Activated T-cell treated with anti-CD3 and anti-CD28 coated beads, Interleukin-2, amount 50 U/mL, for 24 hours (primary cell): Measurements from ENCODE around the gene NAA40.

Source experiments
- DNase-seq: peaks from one replicate; pipeline ENCODE4 v3.0.0-alpha.2; 2020
- H3K27ac Mint-ChIP-seq: 2 replicates; pipeline ENCODE4 v1.8.0; 2020; ENCODE audit warnings: mild to moderate bottlenecking, mixed read lengths
- H3K27me3 Mint-ChIP-seq: 2 replicates; pipeline ENCODE4 v1.8.0; 2020; ENCODE audit warnings: mixed read lengths
- H3K36me3 Mint-ChIP-seq: 2 replicates; pipeline ENCODE4 v1.8.0; 2020; ENCODE audit warnings: low read depth, mixed read lengths
- H3K4me1 Mint-ChIP-seq: 2 replicates; pipeline ENCODE4 v1.8.0; 2020; ENCODE audit warnings: low read depth, mixed read lengths
- H3K4me3 Mint-ChIP-seq: 2 replicates; pipeline ENCODE4 v1.8.0; 2020; ENCODE audit warnings: mild to moderate bottlenecking, moderate library complexity, mixed read lengths
- H3K9me3 Mint-ChIP-seq: 2 replicates; pipeline ENCODE4 v1.8.0; 2020; ENCODE audit warnings: mixed read lengths

Gene NAA40

GRCh38 chr11:63907808-63908530, 30.8 kb upstream of the NAA40 start:
- no peak overlapping the region for H3K4me3 Mint-ChIP-seq
- H3K4me1 Mint-ChIP-seq, result no peaks in the 10 kb centered on the region
- no peak overlapping the region for H3K27ac Mint-ChIP-seq
- H3K9me3 Mint-ChIP-seq, result no peaks in the 10 kb centered on the region
- H3K27me3 Mint-ChIP-seq, result no peaks in the 10 kb centered on the region
- no peak for DNase-seq
- peaks cover 64% of the 10 kb centered on the region for H3K36me3 Mint-ChIP-seq

- no peaks in the 10 kb centered on the region for H3K4me1 Mint-ChIP-seq
- no peak for DNase-seq
- peaks cover 56% of the 10 kb centered on the region for H3K36me3 Mint-ChIP-seq
- no peak overlapping the region for H3K4me3 Mint-ChIP-seq
- H3K27ac Mint-ChIP-seq, result no peak overlapping the region
- H3K9me3 Mint-ChIP-seq, result no peaks in the 10 kb centered on the region
- H3K27me3 Mint-ChIP-seq, result no peaks in the 10 kb centered on the region
Measured at GRCh38 chr11:63908631-63909401, 30.0 kb upstream of the NAA40 start.

GRCh38 chr11:63909591-63910506, 29.0 kb upstream of the NAA40 start:
- Mint-ChIP-seq H3K27ac (no peak overlapping the region), H3K4me3 (no peak overlapping the region), H3K4me1 (no peaks in the 10 kb centered on the region), H3K36me3 (peaks cover 45% of the 10 kb centered on the region), H3K27me3 (no peaks in the 10 kb centered on the region), H3K9me3 (no peaks in the 10 kb centered on the region)
- DNase-seq, result no peak

GRCh38 chr11:63910675-63911074, 28.1 kb upstream of the NAA40 start:
- Mint-ChIP-seq H3K9me3 (no peaks in the 10 kb centered on the region), H3K27ac (no peak overlapping the region)

GRCh38 chr11:63911440-63911839, 27.4 kb upstream of the NAA40 start:
- no peaks in the 10 kb centered on the region for H3K9me3 Mint-ChIP-seq
- no peak for DNase-seq
- H3K27me3 Mint-ChIP-seq, result peaks cover 3% of the 10 kb centered on the region
- H3K27ac Mint-ChIP-seq, result no peak overlapping the region
- no peak overlapping the region for H3K4me3 Mint-ChIP-seq
- H3K4me1 Mint-ChIP-seq, result peaks cover 5% of the 10 kb centered on the region
- H3K36me3 Mint-ChIP-seq, result peaks cover 32% of the 10 kb centered on the region

More at GRCh38 chr11:63910675-63911074, 28.1 kb upstream of the NAA40 start:
- no peak for DNase-seq
- H3K27me3 Mint-ChIP-seq, result peaks cover 3% of the 10 kb centered on the region
- peaks cover 38% of the 10 kb centered on the region for H3K36me3 Mint-ChIP-seq
- H3K4me3 Mint-ChIP-seq, result no peak overlapping the region
- H3K4me1 Mint-ChIP-seq, result peaks cover 2% of the 10 kb centered on the region

GRCh38 chr11:63911876-63912275, 26.9 kb upstream of the NAA40 start:
- H3K36me3 Mint-ChIP-seq, result peaks cover 29% of the 10 kb centered on the region
- peaks cover 3% of the 10 kb centered on the region for H3K27me3 Mint-ChIP-seq
- DNase-seq, result no peak
- no peak overlapping the region for H3K4me3 Mint-ChIP-seq
- H3K9me3 Mint-ChIP-seq, result no peaks in the 10 kb centered on the region
- H3K27ac Mint-ChIP-seq, result no peak overlapping the region
- peaks cover 6% of the 10 kb centered on the region for H3K4me1 Mint-ChIP-seq

GRCh38 chr11:63912678-63913077, 26.1 kb upstream of the NAA40 start:
- Mint-ChIP-seq H3K4me1 (peaks cover 8% of the 10 kb centered on the region), H3K9me3 (no peaks in the 10 kb centered on the region), H3K27me3 (peaks cover 3% of the 10 kb centered on the region), H3K4me3 (no peak overlapping the region), H3K27ac (peak overlapping the region; percentile 44), H3K36me3 (peaks cover 22% of the 10 kb centered on the region)
- DNase-seq, result no peak

GRCh38 chr11:63913866-63914830, 24.7 kb upstream of the NAA40 start:
- Mint-ChIP-seq H3K4me3 (no peak overlapping the region), H3K36me3 (peaks cover 13% of the 10 kb centered on the region), H3K27ac (peak overlapping the region; percentile 44), H3K9me3 (no peaks in the 10 kb centered on the region), H3K4me1 (peaks cover 16% of the 10 kb centered on the region), H3K27me3 (peaks cover 3% of the 10 kb centered on the region)
- DNase-seq, result no peak

- no peak overlapping the region for H3K4me3 Mint-ChIP-seq
- H3K27ac Mint-ChIP-seq, result peak overlapping the region; percentile 32
- no peaks in the 10 kb centered on the region for H3K9me3 Mint-ChIP-seq
- no peak for DNase-seq
- H3K36me3 Mint-ChIP-seq, result peaks cover 7% of the 10 kb centered on the region
- peaks cover 3% of the 10 kb centered on the region for H3K27me3 Mint-ChIP-seq
- peaks cover 16% of the 10 kb centered on the region for H3K4me1 Mint-ChIP-seq
Measured at GRCh38 chr11:63914896-63915691, 23.7 kb upstream of the NAA40 start.

GRCh38 chr11:63915961-63916836, 22.6 kb upstream of the NAA40 start:
- DNase-seq, result peak; percentile 66
- Mint-ChIP-seq H3K4me3 (peak overlapping the region; percentile 76), H3K36me3 (peaks cover 2% of the 10 kb centered on the region), H3K9me3 (no peaks in the 10 kb centered on the region), H3K27ac (peak overlapping the region; percentile 50), H3K4me1 (peaks cover 16% of the 10 kb centered on the region), H3K27me3 (peaks cover 3% of the 10 kb centered on the region)

GRCh38 chr11:63916837-63917691, 21.7 kb upstream of the NAA40 start, which contains the start of gene RCOR2:
RCOR2 (minus strand) TSS chr11:63917164; CDS start chr11:63916456, 708 bp downstream.
- Mint-ChIP-seq H3K36me3 (no peaks in the 10 kb centered on the region), H3K27me3 (peaks cover 3% of the 10 kb centered on the region), H3K9me3 (no peaks in the 10 kb centered on the region), H3K4me1 (peaks cover 16% of the 10 kb centered on the region), H3K27ac (peak within 1 kb of the TSS; percentile 57), H3K4me3 (peak within 1 kb of the TSS; percentile 76)
- peak; percentile 79 for DNase-seq
